ENCODE results near the gene TAS2R46.

- no peak for TF ChIP-seq CTCF (conservative IDR thresholded peaks at IDR 0.05; ENCODE audit: low read depth, low read length)
- no peak for TF ChIP-seq EZH2 (IDR thresholded peaks at IDR 0.05; ENCODE audit: borderline replicate concordance, low read depth, low read length, poor library complexity, severe bottlenecking)
Observed at GRCh38 chr12:11085419-11085818, 23.3 kb upstream of the TAS2R46 start.
